ENCODE measurements around the gene INSC.

Gene INSC

GRCh38 chr11:15224466-15224865, 109.7 kb downstream of the INSC start:
- DNase-seq, result no peak

DNA sequence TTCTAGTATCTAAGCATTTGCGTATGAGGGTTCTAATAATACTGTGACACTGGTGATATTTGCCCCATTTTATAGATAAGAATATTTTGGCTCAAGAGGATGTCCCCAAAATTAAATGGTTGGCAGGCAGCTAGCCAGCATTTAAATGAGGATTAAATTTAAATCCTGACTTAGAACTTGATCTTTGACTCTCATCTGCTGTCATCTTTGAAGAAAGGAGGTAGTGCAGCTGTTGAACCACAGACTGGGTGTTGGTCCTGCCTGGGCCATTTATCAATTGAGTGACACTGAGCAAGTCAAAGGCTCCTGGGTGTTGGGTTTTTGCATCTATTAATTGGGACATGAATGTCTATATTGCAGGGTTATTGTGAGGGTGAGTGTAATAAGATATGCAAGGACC, 112.3 kb downstream of the INSC start:
- no peak for DNase-seq

- no peak for DNase-seq
These were observed 113.7 kb downstream of the INSC start for GRCh38 chr11:15228331-15228849.

DNA sequence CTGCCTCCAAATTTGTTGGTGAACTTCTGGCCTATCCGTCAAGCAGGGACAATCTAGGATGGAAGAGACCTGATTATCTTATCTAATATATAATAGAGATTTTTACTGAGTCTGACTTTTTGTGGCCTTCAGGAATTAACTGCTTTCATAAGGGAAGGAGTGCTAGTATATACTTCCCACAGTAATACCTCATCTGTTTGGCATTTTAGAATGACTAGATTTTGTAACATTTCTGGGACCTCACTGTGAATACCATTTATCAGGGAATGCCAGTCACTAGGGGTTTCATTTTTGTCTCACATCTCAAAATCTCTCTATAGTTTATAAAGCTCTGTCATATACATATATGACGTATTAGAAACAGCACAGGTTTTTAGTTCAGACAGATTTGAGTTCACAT, 114.3 kb downstream of the INSC start:
- peak; percentile 23 for DNase-seq

GRCh38 chr11:15232496-15232895, 117.8 kb downstream of the INSC start:
- no peak for DNase-seq

DNA sequence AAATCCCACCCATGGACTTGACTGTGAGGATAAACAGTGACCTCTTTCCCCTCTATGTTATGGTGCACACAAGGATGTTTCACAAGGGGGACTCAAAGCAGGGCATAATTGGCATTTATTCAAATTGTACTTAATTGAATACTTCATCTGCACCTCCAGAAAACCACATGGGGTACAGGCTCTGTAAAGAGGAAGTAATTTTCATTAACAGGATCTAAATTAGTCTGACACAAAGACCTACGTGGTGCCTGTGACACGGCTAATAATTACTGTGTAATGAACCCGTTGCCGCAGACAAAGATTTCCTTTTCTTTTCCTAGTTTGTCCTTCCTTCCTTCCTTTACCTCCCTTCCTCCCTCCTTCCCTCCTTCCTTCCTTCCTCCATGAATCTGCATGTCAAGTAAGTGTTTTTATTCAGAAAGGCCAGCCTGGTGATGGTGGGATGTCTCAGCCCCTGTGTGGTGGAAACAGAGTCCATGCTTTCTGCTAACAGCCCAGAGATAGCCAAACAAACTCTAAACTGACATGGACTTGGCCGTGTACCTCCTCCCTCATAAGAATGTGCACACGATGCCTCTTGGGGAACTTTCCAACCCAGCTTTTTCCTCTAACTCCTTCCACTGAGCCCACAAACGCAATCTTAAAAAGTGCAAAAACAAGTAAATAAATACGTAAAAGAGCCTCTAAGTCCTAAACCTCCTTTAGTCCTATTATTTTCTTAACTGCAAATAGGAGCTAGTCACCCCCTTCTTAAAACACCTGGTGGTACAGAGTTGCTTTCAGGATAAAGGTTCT, 118.8 kb downstream of the INSC start:
- no peak for DNase-seq

- no peak for DNase-seq
These were observed 120.1 kb downstream of the INSC start for GRCh38 chr11:15234796-15235195.

DNA sequence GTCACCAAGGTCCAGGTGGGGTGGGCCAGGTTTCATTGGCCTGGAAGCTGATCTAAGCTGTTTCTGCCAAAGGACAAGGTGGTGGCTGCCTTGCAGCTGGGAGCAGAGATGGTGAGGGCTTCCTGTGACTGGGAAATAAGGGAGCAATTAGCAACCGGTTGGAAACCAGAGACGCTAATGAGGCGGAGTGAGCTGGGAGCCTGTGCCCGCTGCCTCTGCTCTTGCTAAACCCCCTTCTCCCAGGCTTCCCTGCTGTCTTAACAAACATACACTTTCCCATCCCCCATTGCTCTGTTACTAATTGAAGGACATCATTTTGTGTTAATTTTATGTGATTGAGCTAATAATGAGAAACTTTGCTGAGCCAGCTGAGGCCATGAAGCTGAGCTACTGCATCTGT, 121.8 kb downstream of the INSC start:
- no peak for DNase-seq

- DNase-seq, result no peak
These were observed 124.1 kb downstream of the INSC start for GRCh38 chr11:15238856-15239255.

DNA sequence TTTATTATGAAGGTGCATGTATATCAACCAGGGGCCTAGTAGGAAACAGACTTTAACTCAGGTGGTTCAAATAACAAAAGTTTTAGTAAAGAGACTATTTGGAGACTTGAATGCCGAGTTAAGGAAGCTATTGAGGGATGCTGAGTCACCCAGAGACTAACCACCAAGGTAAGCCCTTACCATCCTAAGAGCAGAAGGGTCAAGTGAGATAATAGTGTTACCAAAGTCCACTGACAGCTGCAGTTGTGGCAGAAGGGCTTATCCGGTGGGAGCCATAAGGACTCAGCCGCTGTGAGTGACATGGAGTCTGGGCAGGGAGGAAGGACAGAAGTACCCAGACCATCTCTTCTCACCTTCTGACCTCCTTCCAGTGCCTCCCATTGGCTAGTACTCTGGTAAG, 134.0 kb downstream of the INSC start:
- DNase-seq, result no peak

GRCh38 chr11:15258433-15259165, 143.9 kb downstream of the INSC start:
- peak; percentile 23 for DNase-seq

DNA sequence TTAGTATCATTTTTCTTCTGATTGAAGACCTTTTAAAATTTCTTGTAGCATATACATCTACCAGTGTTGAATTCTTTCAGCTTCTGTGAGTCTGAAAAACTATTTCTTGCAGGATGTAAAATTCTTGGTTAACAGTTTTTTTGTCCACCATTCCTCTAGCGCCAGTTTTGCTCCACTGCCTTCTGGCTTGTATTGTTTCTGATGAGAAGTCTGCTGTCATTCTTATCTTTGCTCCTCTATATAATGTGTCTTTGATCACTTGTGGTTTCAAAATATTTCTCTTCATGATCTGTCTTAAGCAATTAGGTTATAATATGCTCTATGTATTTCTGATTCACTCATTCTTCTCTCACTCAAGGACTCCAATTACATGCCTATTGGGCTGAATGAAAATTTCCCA, 152.3 kb downstream of the INSC start:
- DNase-seq, result no peak

DNA sequence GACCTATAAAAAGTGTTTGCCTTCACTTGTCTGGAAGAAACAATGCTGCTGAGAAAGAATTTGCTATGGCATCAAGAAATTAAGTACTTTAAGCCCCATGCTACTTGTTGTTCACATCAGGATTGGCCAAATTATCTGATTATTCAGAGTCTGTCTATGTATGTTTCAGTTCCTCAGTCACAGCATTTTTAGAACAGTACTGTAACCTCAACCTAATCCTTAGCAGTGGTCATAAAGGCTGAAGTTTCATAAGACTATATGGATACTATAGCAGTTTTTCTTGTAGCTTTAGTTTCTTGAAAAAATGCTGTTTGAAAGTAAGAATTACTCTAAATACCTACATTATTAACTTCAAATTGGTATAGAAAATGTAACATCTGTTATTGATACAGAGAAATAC, 153.9 kb downstream of the INSC start:
- DNase-seq, result no peak

GRCh38 chr11:15275141-15275540, 160.4 kb downstream of the INSC start:
- no peak for DNase-seq

DNA sequence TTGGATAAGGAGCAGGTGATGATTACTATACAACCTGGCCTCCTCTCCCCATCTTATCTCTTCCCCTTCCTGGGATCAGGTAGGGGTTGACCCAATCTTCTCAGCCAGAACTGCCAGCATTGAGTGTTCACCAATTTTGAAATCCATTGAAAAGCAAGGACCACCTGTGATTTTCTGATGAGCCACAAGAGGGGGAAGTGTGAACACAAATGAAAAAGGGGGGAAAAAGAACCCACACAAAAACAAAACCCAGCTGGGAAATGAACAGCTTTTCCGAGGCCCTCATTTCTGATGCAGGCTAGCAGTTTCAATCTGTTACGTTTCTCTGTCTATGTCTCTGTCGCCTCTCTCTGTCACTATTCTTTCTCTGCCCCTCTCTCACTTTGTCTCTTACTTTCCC, 161.9 kb downstream of the INSC start:
- no peak for DNase-seq

DNA sequence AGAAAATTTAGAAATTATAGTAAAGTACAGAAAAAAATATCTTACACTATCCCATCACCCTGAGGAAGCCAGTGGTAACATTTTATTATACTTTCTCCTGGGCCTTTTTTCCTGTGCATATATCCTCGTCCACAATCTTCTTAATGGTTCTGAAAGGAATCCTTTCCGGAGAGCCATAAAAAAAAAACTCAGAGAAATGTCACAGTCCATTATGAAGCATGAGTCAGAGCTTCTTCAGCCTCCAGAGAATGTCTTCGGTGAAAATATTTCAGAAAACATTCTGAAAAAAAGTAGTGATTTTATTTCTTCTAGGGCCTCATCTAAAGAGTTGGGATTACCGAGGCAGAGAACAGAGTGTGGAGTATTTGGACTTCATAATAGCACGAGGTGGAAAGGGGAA, 163.4 kb downstream of the INSC start:
- DNase-seq, result peak; percentile 5

DNA sequence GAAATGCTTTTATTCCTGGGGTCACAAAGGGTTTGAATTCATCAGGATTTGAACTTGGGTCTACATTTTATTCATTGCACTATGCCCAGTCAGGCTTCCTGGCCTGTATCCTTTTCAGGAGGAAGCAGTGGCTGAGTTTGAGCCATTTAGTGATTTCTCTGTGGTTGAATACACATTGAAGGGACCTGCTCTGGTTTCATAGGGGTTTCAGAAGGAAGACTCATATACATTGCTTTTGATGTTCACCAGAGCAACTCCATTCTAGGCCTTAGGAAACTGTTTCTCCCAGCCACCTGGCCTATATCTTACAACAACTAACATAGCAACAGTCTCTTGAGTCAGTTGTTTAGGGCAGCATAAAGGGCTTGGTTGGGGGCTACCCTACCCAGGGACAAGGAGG, 165.7 kb downstream of the INSC start:
- DNase-seq, result no peak

DNA sequence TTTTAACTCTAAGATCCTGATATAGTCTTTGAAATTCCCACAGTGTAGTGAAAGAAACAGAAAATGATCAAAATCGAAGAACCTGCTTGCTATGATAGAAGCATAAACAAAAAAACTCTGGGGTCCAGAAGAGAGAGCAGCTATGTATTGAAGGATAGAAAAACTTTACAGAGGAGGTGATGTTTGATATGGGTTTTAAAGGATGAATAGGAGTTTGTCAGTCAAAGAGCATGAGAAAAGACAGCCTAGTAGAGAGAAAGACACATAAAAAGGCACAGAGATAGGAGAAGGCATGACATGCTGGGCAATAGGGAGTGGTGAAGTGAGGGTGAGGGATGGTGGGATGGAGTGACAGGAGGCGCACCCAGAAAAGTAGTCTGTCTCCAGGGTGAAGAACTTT, 168.0 kb downstream of the INSC start:
- no peak for DNase-seq

DNA sequence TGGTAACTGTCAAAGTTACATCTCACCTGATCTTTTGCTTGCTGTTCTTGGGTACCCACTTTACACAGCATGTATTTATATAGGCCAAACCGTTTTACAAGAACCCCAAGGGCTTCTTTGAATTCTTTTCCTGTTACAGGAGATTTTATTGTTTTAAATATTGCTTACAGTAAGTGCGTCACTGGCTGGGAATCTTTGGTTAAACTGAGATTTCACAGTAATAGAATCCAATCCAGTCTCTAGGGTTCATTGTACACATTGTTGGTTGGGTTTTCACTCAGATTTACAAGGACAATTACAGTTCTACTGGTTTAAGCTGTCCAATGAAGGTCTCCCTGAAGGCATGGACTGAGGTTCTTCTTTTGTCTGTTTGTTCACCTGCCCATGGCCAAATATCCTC, 171.7 kb downstream of the INSC start:
- no peak for DNase-seq

- DNase-seq, result no peak
These were observed 174.1 kb downstream of the INSC start for GRCh38 chr11:15288863-15289262.

- DNase-seq, result no peak
These were observed 175.0 kb downstream of the INSC start for GRCh38 chr11:15289723-15290122.

DNA sequence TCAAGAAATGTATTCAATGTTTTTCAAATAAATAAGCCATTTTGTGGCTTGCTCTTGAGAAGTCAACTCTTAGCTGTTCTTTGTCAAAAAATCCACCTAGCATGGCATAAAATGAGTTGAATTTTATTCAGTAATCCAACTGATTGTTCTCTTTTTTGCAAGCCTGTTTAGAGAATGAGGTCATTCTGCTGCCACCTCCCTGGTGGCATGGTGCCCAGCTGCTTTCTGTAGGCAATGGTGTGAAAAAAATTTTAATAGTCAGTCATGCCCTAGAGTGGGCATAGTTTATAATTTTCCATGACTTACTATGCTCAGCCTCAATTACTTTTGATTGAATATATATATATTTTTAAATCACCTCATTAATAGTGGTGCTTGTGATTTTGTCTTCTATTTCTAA, 177.2 kb downstream of the INSC start:
- no peak for DNase-seq

DNA sequence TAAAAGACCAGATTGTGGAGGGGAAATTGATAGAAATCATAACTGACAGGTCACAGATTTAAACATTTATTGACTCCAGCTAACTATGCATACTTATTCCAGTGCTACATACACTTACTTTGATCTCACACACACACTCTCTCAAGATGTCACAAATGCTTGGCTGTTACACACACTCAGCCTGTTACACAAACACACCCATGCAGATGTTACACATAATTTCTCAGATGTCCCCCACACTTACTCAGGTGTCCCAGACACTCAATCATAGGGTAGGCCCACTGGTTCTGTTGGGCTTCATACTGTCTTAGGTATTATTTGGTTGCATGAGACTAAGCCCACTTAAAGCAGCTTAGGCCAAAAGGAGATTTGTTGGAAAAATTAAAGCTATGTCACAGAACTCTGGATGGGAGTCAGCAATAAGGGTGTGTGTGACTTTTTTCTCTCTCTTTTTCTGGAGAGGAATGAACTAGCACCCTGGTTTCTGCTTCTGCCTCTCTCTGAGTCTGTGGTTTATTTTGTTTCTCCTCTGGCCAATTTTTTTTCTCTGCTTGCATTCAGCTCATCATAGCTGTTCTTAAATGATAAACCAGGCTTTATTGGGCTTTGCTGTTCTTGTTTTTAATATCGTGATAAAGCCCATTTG, 179.4 kb downstream of the INSC start:
- no peak for DNase-seq

- DNase-seq, result no peak
These were observed 181.0 kb downstream of the INSC start for GRCh38 chr11:15295695-15296094.
